CD4-positive, alpha-beta T cell treated with Interleukin-15 for 1 hour (primary cell): ENCODE data around the gene EDN1.
"Not testable (repeated sequence)": the region's sequence is repeated elsewhere in the genome, so short reads cannot be mapped to it uniquely, and the experiment has no call there.

Experiments
- DNase-seq: peaks from one replicate; pipeline ENCODE4 v3.0.0-alpha.2; 2020

EDN1 gene

DNA sequence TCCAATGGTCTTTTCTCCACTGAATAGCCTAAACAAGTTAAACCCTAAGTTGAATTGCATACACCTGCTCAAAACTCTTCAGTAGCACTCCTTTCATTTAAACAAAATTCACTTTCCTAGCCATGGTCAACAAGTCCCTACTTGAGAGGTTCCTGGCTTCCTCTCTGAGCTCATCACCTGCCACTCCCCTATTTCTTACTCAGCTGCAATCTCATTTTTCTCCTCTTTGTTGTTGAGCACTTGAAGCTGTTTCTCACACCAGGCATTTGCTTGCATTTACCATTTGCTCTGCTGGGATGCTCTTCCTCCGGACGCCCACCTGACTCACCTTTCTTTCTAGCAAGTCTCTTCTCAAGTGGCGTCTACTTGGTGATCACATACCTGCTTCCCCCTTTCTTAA, 38.5 kb downstream of the EDN1 start:
- DNase-seq = no peak

GRCh38 chr6:12331474-12331873, 41.3 kb downstream of the EDN1 start:
- no peak for DNase-seq

- DNase-seq = no peak
Observed at GRCh38 chr6:12331951-12332749, 42.0 kb downstream of the EDN1 start.

DNA sequence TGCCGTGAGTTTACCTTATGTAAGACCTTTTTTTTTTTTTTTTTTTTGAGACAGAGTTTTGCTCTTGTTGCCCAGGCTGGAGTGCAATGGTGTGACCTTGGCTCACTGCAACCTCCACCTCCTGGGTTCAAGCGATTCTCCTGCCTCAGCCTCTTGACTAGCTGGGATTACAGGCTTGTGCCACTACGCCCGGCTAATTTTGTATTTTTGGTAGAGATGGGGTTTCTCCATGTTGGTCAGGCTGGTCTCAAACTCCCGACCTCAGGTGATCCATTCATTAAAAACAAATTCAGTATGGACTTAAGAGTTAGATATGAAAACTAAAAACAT, 42.6 kb downstream of the EDN1 start:
- DNase-seq = not testable (repeated sequence)

DNA sequence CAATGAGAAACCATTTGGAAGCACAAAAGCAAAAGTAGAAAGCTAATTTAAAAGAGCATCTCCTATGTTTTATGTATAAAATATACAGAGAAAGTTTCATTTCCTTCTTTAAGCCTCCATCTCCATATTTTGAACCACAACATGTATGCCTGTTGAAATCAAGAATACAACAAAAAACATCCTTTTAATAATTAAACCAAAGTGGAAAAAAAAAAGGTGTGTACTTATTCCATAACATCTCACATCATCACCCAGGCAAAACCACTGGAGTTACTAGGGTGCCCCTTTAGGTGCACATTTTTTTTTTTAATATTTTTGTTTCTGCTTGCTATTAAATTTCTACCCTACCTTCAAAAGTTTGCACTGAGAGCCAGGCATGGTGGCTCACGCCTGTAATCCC, 43.0 kb downstream of the EDN1 start:
- no peak for DNase-seq

DNA sequence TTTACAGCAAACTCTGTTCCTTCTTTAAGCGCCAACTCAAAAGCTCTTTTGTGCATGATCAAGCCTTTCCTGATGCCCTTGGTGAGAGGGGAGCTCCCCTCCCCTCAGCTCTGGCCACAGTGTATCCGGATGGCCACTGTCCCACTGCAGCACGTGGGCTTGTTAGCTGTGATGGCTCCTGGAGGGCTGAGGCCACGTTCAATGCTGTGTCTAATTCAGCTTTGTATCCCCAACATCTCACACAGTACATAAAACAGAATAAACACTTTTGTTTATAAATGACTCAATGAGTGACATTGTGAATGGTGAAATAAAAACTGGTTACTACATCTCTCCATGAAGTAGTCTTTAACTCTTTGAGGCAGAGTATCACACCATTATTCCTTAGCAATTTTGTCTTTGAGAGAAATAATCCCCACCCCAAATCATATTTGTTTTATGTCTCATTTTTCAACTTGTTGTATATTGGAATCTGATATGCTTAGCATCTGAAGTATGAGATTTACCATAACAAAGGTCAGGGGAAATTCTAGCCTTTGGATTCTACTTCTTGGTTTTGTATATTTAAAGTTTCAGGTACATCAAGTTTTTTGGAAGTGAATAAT, 44.5 kb downstream of the EDN1 start:
- no peak for DNase-seq

GRCh38 chr6:12335131-12335527, 45.0 kb downstream of the EDN1 start:
- DNase-seq = no peak

DNA sequence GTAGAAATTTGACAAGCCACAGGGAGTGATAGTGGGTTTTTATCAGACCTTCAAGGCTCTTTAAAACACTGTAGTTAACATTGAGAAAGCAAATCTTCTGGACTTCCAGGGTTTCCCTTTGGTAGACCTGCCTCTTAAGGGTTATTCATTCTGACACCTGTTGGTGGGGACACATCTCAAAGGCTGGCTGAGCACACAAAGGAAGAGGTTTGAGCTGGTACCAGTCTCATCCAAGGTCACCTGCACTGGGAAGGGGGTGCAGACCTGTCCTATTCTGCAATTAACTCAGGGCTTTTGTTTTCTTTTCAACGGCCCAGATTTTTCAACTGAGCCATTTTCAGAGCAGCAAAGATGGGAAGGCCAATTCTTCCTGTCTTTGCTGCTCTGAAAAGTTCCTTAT, 45.6 kb downstream of the EDN1 start:
- no peak for DNase-seq

- no peak for DNase-seq
Observed at GRCh38 chr6:12336121-12336971, 46.2 kb downstream of the EDN1 start.

DNA sequence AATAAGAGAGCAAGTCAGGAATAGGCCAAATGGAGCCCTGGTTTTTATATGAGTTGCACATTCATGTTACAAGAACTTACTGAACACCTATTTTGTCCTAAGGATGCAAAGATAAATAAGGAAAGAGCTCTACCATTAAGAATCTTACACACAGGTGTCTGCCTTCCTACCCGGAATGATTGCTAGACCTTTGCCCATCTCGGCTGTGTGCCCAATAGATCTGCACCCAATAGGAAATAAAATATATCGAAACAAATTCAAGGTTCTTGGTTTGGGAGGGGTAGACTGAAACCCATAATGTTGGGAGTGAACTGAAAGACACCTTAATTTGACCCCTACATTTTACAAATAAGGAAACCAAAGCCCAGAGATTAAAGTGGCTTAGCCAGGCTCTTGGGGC, 48.9 kb downstream of the EDN1 start:
- DNase-seq = no peak

DNA sequence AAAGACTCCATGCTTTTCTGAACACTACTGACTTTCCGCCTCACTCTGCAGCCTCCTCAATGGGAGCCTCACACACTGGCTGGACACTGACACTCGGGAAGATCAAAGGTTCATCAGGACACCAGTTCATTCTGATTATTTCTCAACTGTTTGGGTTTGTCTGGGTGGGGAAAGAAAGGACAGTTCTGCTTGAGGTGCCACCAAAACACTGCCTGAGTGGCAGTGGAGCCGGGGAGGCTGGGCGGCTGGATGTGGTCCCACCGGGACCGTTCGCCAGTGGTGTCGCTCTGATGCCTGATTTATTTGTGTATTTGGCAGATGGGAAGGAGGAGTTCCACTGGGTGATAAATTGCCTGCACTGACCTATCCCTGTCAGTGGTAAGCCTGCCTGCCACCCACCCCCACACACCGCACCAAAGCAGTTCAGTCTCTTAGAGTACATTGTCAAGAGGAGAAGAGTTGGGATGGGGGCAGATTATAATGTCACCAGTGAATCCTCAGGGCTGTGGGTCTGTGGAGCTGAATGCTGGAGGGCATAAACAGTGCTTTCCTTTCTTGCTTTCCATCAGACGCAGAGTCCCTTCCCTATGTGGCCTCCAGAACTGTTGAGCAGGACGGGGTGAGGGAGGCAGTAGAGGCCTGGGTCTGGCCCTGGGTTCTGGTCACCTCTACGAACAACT, 49.8 kb downstream of the EDN1 start:
- no peak for DNase-seq

GRCh38 chr6:12340488-12340818, 50.3 kb downstream of the EDN1 start:
- no peak for DNase-seq

DNA sequence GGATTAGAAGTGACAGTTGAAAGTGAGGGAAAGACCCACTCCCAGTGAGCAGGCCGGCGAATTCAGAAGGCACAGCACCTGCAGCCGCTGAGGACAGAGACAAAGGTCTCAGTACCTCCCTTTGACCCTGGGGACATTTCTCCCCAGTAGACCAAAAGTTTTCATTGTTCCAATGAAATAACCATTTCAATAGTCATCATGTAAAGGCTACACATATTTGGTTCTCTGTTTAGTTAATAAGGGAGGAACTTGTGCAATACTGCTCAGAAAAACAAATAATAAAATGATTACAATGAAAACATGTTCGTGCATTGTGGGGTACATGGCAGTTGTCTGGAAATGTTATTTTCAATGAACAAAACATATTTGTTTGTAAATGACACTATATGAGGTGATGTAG, 52.5 kb downstream of the EDN1 start:
- no peak for DNase-seq

- DNase-seq = no peak
Observed at GRCh38 chr6:12343122-12343439, 52.9 kb downstream of the EDN1 start.

- no peak for DNase-seq
Observed at GRCh38 chr6:12343440-12344162, 53.4 kb downstream of the EDN1 start.

DNA sequence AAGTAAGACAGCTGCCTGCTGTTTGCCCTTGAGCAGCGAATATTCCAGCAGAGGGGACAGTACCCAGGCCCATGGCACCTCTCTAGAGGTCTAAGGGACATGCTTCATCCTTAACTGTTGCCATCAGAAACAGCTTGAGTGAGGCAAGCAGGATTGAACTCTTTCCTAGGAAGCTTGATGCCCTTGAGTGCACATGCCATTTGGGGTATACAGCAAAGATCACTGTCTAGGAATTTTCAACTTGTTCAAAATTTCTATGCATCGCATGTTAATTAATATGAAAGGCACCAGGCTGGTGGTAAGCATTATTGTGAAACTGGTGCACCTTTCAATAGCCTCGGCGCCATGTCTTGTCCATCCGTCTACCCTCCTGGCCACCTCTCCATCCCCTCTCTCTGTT, 54.1 kb downstream of the EDN1 start:
- no peak for DNase-seq

- DNase-seq = no peak
Observed at GRCh38 chr6:12344961-12345693, 55.0 kb downstream of the EDN1 start.

DNA sequence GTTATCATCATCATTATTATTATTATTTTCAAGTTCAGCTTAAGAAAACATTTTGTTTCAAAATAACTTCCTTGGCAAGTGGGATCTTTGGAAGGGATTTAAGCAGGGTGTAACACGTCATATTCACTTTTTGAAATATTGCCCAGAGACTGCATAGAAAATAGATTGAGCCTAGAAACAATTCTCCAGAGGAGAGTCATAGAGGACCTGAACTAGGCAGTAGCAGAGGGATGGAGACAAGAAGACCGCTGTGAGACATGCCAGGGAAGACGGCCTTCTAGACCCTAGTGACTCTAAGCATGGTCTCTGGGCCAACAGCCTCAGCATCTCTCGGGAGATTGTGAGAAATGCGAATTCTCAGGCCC, 55.5 kb downstream of the EDN1 start:
- DNase-seq = no peak
